HG03039 (cell line): ENCODE measurements around the gene HFE.
"Not testable (repeated sequence)": the region's sequence is repeated elsewhere in the genome, so short reads cannot be mapped to it uniquely, and the experiment has no call there.

Experiments used
- ATAC-seq: cut with Tn5 transposase; IDR thresholded peaks from one replicate; pipeline ENCODE4 v1.9.1; 2021; ENCODE audit warnings: mild to moderate bottlenecking, moderate library complexity; ENCODE audit not compliant: unreplicated experiment

Gene HFE

GRCh38 chr6:26087284-26088115 lies at the start of gene HFE:
Gene HFE, plus strand, starts transcription at chr6:26087429. Its CDS starts 12 bp downstream, at chr6:26087441.
- no peak for ATAC-seq

GRCh38 chr6:26041946-26042345 lies 45.3 kb upstream of the HFE start:
- no peak for ATAC-seq

- ATAC-seq, result peak; percentile 61
Observed at GRCh38 chr6:26043384-26044139, 43.7 kb upstream of the HFE start.

- ATAC-seq, result peak; percentile 20
Observed at GRCh38 chr6:26044140-26045064, 42.8 kb upstream of the HFE start.

- peak; percentile 36 for ATAC-seq
Observed at GRCh38 chr6:26045065-26045927, 41.9 kb upstream of the HFE start.

GRCh38 chr6:26045928-26046368 lies 41.3 kb upstream of the HFE start:
- ATAC-seq, result no peak

- not testable (repeated sequence) for ATAC-seq
Observed at GRCh38 chr6:26047329-26047728, 39.9 kb upstream of the HFE start.

- ATAC-seq, result no peak
Observed at GRCh38 chr6:26048590-26048989, 38.6 kb upstream of the HFE start.

GRCh38 chr6:26051665-26052310 lies 35.4 kb upstream of the HFE start:
- ATAC-seq, result no peak

- not testable (repeated sequence) for ATAC-seq
Observed at GRCh38 chr6:26052762-26053250, 34.4 kb upstream of the HFE start.

- no peak for ATAC-seq
Observed at GRCh38 chr6:26053992-26054780, 33.0 kb upstream of the HFE start.

GRCh38 chr6:26054781-26055718 lies 32.2 kb upstream of the HFE start:
- ATAC-seq, result peak; percentile 46

GRCh38 chr6:26055719-26056582 lies 31.3 kb upstream of the HFE start:
- peak; percentile 60 for ATAC-seq

GRCh38 chr6:26056583-26057350 lies 30.5 kb upstream of the HFE start:
- no peak for ATAC-seq

GRCh38 chr6:26057899-26058298 lies 29.3 kb upstream of the HFE start:
- no peak for ATAC-seq
